Measurements from ENCODE around the gene EMILIN3.

GRCh38 chr20:41359541-41360011 lies 7.0 kb downstream of the EMILIN3 start:
- TF ChIP-seq CTCF (IDR thresholded peaks at IDR 0.05; ENCODE audit: low read depth, low read length) (no peak), POLR2A (IDR thresholded peaks at IDR 0.05; ENCODE audit: extremely low read depth, insufficient read length) (no peak), MAX (IDR thresholded peaks at IDR 0.05; ENCODE audit: low read depth, low read length) (no peak), MYC (IDR thresholded peaks at IDR 0.05; ENCODE audit: low read depth, low read length) (no peak)
